HS-27A (cell line): ENCODE measurements around the gene ZSCAN4.
A peak's percentile ranks its signal among the peaks of the same experiment; 100 is the strongest.

Experiments used
- DNase-seq: peaks from one replicate; pipeline ENCODE4 v3.0.0-alpha.2; 2012; ENCODE audit warnings: low read depth, missing footprints

The ZSCAN4 gene, protein sequence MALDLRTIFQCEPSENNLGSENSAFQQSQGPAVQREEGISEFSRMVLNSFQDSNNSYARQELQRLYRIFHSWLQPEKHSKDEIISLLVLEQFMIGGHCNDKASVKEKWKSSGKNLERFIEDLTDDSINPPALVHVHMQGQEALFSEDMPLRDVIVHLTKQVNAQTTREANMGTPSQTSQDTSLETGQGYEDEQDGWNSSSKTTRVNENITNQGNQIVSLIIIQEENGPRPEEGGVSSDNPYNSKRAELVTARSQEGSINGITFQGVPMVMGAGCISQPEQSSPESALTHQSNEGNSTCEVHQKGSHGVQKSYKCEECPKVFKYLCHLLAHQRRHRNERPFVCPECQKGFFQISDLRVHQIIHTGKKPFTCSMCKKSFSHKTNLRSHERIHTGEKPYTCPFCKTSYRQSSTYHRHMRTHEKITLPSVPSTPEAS

DNA sequence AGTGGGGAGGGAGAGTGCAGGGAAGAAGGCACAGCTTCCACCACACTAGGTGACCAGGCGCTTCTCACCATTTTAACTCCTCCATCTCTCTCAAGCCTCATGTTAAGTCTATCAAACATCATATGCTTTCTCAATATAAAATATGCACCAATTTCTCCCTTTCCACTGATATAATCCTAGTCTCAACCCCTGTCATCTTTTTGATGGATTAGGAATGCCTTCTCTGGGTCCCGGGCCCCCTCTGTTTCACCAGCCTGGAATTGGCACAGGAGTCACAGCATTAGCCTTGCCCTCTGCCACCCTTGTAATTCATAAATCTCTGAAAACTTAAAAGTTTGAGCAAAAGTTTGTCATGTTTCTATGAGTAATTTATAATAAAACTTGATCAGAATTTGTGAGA is at the start of gene ZSCAN4:
Gene ZSCAN4 (plus strand): TSS at position 301 of the 400 bp plus-strand sequence. CDS start 7,211 bp downstream, outside the sequence.
- DNase-seq: no peak

DNA sequence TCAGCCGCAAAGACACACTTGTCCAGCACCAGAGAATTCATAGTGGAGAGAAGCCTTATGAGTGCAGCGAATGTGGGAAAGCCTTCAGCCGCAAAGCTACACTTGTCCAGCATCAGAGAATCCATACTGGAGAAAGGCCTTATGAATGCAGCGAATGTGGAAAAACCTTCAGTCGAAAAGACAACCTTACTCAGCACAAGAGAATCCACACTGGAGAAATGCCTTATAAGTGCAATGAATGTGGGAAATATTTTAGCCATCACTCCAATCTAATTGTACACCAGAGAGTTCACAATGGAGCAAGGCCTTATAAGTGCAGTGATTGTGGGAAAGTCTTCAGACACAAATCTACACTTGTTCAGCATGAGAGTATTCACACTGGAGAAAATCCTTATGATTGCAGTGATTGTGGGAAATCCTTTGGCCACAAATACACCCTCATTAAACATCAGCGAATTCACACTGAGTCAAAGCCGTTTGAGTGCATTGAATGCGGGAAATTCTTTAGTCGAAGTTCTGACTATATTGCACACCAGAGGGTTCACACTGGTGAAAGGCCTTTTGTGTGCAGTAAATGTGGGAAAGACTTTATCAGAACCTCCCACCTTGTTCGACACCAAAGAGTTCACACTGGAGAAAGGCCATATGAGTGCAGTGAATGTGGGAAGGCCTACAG is 47.9 kb upstream of the ZSCAN4 start:
- no peak for DNase-seq

- DNase-seq: no peak
Observed at GRCh38 chr19:57623091-57623490, 45.6 kb upstream of the ZSCAN4 start.

- peak; percentile 88 for DNase-seq
Observed at GRCh38 chr19:57632987-57633831, 35.5 kb upstream of the ZSCAN4 start, which contains the start of gene ZNF211. ZNF211 (plus strand) TSS chr19:57633168; CDS start chr19:57633347, 179 bp downstream.

- no peak for DNase-seq
Observed at GRCh38 chr19:57633832-57634131, 35.0 kb upstream of the ZSCAN4 start.

DNA sequence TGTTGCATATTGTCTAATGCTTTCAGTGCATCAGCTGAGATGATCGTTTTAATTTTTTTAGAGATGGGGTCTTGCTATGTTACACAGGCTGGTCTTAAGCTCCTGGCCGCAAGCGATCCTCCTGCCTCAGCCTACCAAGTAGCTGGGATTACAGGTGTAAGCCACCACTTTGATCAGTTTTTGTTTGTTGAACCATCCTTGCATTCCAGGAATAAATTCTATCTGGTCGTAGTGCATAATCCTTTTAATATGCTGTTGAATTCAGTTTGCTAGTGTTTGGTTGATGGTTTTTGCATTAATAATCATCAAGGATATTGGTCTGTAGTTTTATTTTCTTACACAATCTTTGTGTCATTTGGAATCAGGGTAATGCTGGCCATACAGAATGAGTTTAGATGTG is 31.4 kb upstream of the ZSCAN4 start:
- DNase-seq: no peak

DNA sequence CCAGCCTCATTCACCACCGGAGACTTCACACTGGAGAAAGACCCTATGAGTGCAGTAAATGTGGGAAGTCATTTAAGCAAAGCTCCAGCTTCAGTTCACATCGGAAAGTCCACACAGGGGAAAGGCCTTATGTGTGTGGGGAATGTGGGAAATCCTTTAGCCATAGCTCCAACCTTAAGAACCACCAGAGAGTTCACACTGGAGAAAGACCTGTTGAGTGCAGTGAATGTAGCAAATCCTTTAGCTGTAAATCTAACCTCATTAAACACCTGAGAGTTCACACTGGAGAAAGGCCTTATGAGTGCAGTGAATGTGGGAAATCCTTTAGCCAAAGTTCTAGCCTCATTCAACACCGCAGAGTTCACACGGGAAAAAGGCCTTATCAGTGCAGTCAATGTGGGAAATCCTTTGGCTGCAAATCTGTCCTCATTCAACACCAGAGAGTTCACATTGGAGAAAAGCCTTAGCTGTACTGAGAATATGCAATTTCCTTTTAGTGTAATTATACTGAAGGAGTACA is 27.0 kb upstream of the ZSCAN4 start:
- no peak for DNase-seq

- DNase-seq: no peak
Observed at GRCh38 chr19:57642396-57643046, 26.2 kb upstream of the ZSCAN4 start.

DNA sequence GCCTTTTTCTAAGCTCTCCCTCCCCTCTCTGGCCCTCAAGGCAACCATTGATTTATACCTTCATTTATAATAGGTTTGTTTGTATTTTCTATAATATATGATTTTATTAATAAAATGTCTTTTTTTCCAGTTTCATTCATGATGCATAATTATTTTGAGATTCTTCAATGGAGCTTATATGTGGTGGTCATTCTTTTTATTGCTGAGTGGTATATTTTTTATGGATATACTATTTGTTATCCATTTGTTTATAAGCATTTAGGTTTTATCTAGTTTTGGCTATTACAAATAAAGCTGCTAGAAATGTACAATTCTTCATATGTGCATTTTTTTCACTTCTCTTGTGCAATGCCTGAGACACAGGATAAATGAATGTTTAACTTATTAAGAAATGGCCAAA is 25.0 kb upstream of the ZSCAN4 start:
- DNase-seq: no peak

DNA sequence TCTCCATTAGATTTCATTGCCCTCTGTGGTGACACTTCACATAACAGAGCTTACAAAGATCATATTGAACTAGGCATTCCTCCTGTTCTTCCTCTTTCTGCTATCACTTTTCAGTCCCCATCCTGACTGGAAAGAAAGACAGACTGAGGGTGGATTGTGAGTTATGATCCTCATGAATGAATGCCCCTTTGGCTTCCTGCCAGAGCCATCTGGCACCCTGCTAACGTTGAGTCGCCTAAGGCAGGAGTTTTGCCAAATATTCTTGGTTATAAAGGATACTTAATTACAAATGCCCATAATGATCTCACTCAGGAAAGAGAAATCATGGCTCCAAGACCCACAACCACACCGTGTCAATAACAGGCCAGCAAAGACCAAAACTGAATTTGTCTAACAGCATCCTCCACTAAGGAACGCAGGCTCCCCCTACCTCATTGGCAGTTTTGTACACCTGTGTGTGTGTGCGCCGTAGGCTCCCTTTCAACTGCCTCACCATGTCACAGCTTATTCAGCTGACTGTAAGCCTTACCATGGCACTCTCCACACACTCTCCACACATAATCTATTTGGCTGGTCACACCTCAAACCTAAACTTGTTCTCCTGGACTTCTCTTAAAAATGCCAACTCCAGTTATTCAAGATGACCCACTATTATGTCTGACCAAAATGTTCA is 20.3 kb upstream of the ZSCAN4 start:
- DNase-seq: no peak

DNA sequence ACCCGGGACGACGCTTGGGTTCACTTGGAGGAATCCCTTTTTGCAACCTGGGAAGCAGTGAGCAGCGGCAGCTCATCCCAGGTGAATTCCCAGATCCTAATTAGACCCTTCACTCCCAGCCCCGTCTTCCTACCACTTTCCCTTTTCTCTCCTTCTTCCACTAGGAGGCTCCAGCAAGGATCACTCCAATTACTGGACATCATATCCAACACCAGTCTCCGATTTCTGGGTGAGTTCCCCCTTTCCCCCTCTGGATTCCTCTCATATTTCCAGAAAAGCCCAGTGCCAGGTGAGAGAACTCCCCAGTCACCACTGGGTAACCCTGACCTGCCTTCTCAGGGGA is 17.1 kb upstream of the ZSCAN4 start:
- DNase-seq: no peak

GRCh38 chr19:57653689-57654088 is 15.0 kb upstream of the ZSCAN4 start:
- DNase-seq: no peak

GRCh38 chr19:57655443-57655842 is 13.3 kb upstream of the ZSCAN4 start:
- DNase-seq: no peak

DNA sequence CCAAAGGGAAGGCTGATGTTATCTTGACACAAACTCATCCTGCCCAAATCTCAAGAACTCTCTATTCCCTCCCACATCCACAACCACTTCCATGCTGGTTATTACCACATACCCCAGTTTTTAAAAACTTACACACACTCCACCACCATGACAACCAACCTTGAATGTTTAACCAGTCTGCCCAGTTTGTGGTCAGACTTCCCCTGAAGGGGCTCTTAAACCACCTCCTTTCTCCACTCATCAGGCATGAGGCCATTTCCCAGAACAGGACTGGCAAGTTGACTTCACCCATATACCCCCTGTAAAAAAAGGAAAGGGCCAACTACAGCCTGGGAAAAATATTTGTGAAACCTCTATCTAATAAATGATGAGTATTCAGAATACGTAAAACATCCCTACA is 12.4 kb upstream of the ZSCAN4 start:
- no peak for DNase-seq

- peak; percentile 26 for DNase-seq
Observed at GRCh38 chr19:57664269-57665127, 4.2 kb upstream of the ZSCAN4 start.

- DNase-seq: no peak
Observed at GRCh38 chr19:57665261-57665806, 3.4 kb upstream of the ZSCAN4 start.

- DNase-seq: no peak
Observed at GRCh38 chr19:57667228-57667627, 1.5 kb upstream of the ZSCAN4 start.

DNA sequence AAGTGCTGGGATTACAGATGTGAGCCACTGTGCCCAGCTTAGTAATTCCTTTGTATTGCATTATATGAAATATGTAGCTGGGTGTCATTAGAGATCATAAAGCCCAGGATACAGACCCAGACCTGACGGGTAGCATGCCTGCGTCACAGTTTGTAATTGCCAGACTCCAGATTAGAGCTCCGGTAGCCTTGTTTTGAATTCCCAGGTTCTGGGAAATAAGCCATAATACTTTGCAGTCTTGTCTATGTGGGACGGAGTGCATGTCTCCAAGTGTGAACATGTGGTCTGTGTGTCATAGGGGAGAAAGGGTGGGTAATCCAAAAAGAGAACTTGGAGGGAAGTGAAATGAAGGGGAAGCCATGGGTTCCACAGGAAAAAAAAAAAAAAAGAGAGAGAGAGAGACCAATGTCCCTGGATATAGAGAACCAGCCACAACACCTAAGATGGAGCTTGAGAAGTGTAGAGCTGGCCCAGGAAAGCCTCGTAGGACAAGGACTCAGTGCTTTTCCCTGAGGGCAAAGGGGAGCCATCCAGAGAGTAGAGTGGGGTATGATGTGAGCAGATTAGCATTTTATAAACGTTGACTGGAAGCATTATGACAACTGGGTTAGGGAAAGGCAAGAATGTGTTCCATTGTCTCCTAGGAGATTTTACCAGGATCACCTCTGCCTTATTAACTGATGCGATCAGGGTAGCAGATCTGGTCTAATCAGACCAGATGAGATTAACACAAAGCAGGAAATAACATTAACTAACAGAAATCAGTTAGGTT is 2.6 kb downstream of the ZSCAN4 start:
- DNase-seq: no peak

GRCh38 chr19:57672466-57672865 is 3.7 kb downstream of the ZSCAN4 start:
- DNase-seq: no peak
